Endometrium (tissue), 2 donors: ENCODE measurements around the gene CROCC.
"Not testable (repeated sequence)": the region's sequence is repeated elsewhere in the genome, so short reads cannot be mapped to it uniquely, and the experiment has no call there.

Source experiments
- FAIRE-seq: peaks from 2 replicates; lab custom pipeline; 2012; peaks lifted over from hg19 to GRCh38; lab: Jason Lieb, UNC
- donor health status: control.
- donor health status: control.

Gene CROCC

GRCh38 chr1:16938351-16939321, 16.9 kb downstream of the CROCC start:
- FAIRE-seq = no peak

GRCh38 chr1:16939386-16940180, 17.9 kb downstream of the CROCC start:
- FAIRE-seq = not testable (repeated sequence)

GRCh38 chr1:16944038-16944437, 22.3 kb downstream of the CROCC start:
- FAIRE-seq = no peak

GRCh38 chr1:16945512-16945911, 23.8 kb downstream of the CROCC start:
- FAIRE-seq = not testable (repeated sequence)

- not testable (repeated sequence) for FAIRE-seq
These were observed 24.5 kb downstream of the CROCC start for GRCh38 chr1:16946185-16946584.

GRCh38 chr1:16946646-16947045, 24.9 kb downstream of the CROCC start:
- no peak for FAIRE-seq

- not testable (repeated sequence) for FAIRE-seq
These were observed 26.7 kb downstream of the CROCC start for GRCh38 chr1:16948282-16948891.

GRCh38 chr1:16949026-16949425, 27.3 kb downstream of the CROCC start:
- not testable (repeated sequence) for FAIRE-seq

- not testable (repeated sequence) for FAIRE-seq
These were observed 30.6 kb downstream of the CROCC start for GRCh38 chr1:16952376-16952775.

- no peak for FAIRE-seq
These were observed 32.8 kb downstream of the CROCC start for GRCh38 chr1:16954579-16954978.

GRCh38 chr1:16955186-16955585, 33.5 kb downstream of the CROCC start:
- no peak for FAIRE-seq

- FAIRE-seq = no peak
These were observed 35.0 kb downstream of the CROCC start for GRCh38 chr1:16956775-16957174.

GRCh38 chr1:16957731-16958130, 36.0 kb downstream of the CROCC start:
- no peak for FAIRE-seq

- FAIRE-seq = no peak
These were observed 36.7 kb downstream of the CROCC start for GRCh38 chr1:16958475-16958874.

GRCh38 chr1:16960560-16961296, 39.0 kb downstream of the CROCC start:
- no peak for FAIRE-seq

- no peak for FAIRE-seq
These were observed 39.8 kb downstream of the CROCC start for GRCh38 chr1:16961297-16962133.

GRCh38 chr1:16964169-16964568, 42.4 kb downstream of the CROCC start:
- FAIRE-seq = not testable (repeated sequence)

GRCh38 chr1:16965486-16966067, 43.8 kb downstream of the CROCC start:
- FAIRE-seq = no peak

- no peak for FAIRE-seq
These were observed 44.6 kb downstream of the CROCC start for GRCh38 chr1:16966282-16966681.

GRCh38 chr1:16967095-16967575, 45.4 kb downstream of the CROCC start:
- FAIRE-seq = no peak
